ENCODE data around the gene ADAMTS6.

Gene ADAMTS6

DNA sequence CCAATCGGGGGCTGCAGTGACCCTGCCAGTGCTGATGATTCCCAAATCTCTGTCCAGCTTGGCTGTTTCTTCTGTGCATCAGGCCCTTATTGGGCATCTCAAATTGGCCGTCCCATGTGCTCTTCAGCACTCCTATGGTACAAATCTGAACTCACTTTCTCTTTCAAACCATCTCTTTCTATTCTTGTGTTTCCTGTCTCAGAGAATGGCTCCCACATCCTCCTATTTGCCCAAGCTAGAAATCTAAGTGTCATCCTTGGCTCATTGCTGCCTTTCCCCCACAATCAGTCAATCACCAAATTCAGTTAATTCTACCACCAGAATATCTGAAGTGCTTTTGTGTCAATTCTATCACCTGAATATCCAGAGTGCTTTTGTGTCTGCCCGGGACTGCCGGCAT is 376.4 kb downstream of the ADAMTS6 start:
- Histone ChIP-seq H3K27ac (ENCODE audit: low read length) (no peak overlapping the region), H3K9me3 (ENCODE audit: insufficient read depth, low read length, severe bottlenecking) (no peaks in the 10 kb centered on the region), H2AFZ (ENCODE audit: low read depth, low read length) (0 out of 2 replicates have a peak overlapping the region, but pooled peaks have one; percentile 29), H3K79me2 (ENCODE audit: insufficient read depth, low read length) (no peaks in the 10 kb centered on the region), H3K4me1 (ENCODE audit: insufficient read depth, low read length) (no peaks in the 10 kb centered on the region), H3K9ac (ENCODE audit: low read depth, low read length) (no peak overlapping the region), H3K4me3 (ENCODE audit: low read depth in 1 of 2, low read length in 2 of 2) (no peak overlapping the region), H3K27me3 (ENCODE audit: insufficient read depth, low read length, poor library complexity) (no peaks in the 10 kb centered on the region), H3K4me2 (ENCODE audit: insufficient read depth, low read length) (no peak overlapping the region), H3K36me3 (ENCODE audit: insufficient read depth, low read length) (no peaks in the 10 kb centered on the region), H4K20me1 (ENCODE audit: insufficient read depth, low read length) (no peaks in the 10 kb centered on the region)
- no peak for DNase-seq
- TF ChIP-seq EZH2 (IDR thresholded peaks at IDR 0.05; ENCODE audit: borderline replicate concordance, low read depth, low read length, severe bottlenecking), result no peak
- TF ChIP-seq, protein P1, sequence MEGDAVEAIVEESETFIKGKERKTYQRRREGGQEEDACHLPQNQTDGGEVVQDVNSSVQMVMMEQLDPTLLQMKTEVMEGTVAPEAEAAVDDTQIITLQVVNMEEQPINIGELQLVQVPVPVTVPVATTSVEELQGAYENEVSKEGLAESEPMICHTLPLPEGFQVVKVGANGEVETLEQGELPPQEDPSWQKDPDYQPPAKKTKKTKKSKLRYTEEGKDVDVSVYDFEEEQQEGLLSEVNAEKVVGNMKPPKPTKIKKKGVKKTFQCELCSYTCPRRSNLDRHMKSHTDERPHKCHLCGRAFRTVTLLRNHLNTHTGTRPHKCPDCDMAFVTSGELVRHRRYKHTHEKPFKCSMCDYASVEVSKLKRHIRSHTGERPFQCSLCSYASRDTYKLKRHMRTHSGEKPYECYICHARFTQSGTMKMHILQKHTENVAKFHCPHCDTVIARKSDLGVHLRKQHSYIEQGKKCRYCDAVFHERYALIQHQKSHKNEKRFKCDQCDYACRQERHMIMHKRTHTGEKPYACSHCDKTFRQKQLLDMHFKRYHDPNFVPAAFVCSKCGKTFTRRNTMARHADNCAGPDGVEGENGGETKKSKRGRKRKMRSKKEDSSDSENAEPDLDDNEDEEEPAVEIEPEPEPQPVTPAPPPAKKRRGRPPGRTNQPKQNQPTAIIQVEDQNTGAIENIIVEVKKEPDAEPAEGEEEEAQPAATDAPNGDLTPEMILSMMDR (IDR thresholded peaks at IDR 0.05; ENCODE audit: borderline replicate concordance, extremely low read depth, low read length, poor library complexity, severe bottlenecking), result no peak
- ATAC-seq (ENCODE audit: insufficient read depth, low read depth), result peak; percentile 54; the same call in 1 of the 3 replicates

DNA sequence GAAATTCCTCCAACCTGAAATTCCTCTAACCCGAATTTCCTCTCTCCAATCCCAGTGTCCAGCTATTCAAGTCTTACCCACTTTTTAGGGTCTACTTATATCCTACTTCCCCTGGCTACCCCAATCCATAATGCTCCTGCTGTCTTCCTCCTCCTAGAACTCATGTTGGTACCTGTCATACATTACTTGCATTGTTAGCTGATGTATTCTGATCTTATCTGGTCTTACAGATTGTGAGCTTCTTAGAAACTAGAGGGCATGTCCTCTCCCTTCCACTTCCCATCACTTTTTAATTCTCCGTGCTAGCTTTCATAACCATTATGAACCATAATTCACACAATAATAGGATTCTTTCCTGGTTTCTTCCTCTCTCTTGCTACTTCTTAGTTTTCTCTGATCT is 376.9 kb downstream of the ADAMTS6 start:
- H3K4me2 ChIP-seq (ENCODE audit: insufficient read depth, low read length), result no peak overlapping the region

DNA sequence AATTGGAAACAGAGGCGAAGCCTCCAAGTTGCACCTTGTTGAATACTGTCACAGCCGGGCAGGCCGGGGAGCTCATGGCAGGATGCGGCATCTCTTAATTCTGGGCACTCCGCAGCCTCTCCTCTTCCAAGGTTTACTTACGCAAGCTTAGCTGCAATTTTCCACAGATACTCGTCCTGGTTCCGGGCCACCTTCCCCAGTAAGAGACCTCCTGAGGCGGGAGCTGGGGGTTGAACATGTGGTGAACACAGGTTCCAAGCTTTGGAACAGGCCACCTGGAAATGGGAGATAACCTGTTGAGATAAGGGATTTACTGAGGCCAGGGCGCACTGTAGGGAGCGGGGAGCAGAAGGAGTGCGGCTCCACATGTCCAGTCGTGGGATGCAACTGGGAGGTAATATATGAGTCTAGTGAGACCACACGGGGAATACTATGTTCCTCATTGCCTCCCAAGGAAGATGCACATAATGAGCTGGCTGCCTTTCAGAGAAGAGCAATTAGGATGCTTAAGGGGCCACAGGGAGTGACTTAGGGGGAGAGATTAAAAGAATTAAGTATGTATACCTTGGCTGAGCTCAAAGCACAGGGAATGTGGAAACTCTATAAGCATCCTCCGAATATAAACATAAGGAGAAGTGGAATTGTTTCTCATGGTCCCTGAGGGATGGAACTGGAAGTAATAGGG is 377.8 kb downstream of the ADAMTS6 start:
- H3K9ac ChIP-seq (ENCODE audit: low read depth, low read length), result no peak overlapping the region
- H3K4me1 ChIP-seq (ENCODE audit: insufficient read depth, low read length), result no peaks in the 10 kb centered on the region
- no peaks in the 10 kb centered on the region for H3K9me3 ChIP-seq (ENCODE audit: insufficient read depth, low read length, severe bottlenecking)
- H3K27me3 ChIP-seq (ENCODE audit: insufficient read depth, low read length, poor library complexity), result no peaks in the 10 kb centered on the region
- TF ChIP-seq, protein P1 (IDR thresholded peaks at IDR 0.05; ENCODE audit: borderline replicate concordance, extremely low read depth, low read length, poor library complexity, severe bottlenecking), result no peak
- TF ChIP-seq EZH2 (IDR thresholded peaks at IDR 0.05; ENCODE audit: borderline replicate concordance, low read depth, low read length, severe bottlenecking), result no peak
- no peaks in the 10 kb centered on the region for H3K79me2 ChIP-seq (ENCODE audit: insufficient read depth, low read length)
- no peak overlapping the region for H3K4me2 ChIP-seq (ENCODE audit: insufficient read depth, low read length)
- ATAC-seq (ENCODE audit: insufficient read depth, low read depth) (no peak), DNase-seq (no peak)
- no peak overlapping the region for H3K4me3 ChIP-seq (ENCODE audit: low read depth in 1 of 2, low read length in 2 of 2)
- no peak overlapping the region for H2AFZ ChIP-seq (ENCODE audit: low read depth, low read length)
- H3K27ac ChIP-seq (ENCODE audit: low read length), result no peak overlapping the region
- no peaks in the 10 kb centered on the region for H3K36me3 ChIP-seq (ENCODE audit: insufficient read depth, low read length)
- no peaks in the 10 kb centered on the region for H4K20me1 ChIP-seq (ENCODE audit: insufficient read depth, low read length)

More for the DNA sequence above, 376.9 kb downstream of the ADAMTS6 start:
- Histone ChIP-seq H3K9me3 (ENCODE audit: insufficient read depth, low read length, severe bottlenecking) (no peaks in the 10 kb centered on the region), H3K36me3 (ENCODE audit: insufficient read depth, low read length) (no peaks in the 10 kb centered on the region), H3K27ac (ENCODE audit: low read length) (no peak overlapping the region), H3K4me1 (ENCODE audit: insufficient read depth, low read length) (no peaks in the 10 kb centered on the region), H3K27me3 (ENCODE audit: insufficient read depth, low read length, poor library complexity) (no peaks in the 10 kb centered on the region), H3K4me3 (ENCODE audit: low read depth in 1 of 2, low read length in 2 of 2) (no peak overlapping the region), H3K9ac (ENCODE audit: low read depth, low read length) (no peak overlapping the region), H3K79me2 (ENCODE audit: insufficient read depth, low read length) (no peaks in the 10 kb centered on the region), H4K20me1 (ENCODE audit: insufficient read depth, low read length) (no peaks in the 10 kb centered on the region), H2AFZ (ENCODE audit: low read depth, low read length) (no peak overlapping the region)
- ATAC-seq (ENCODE audit: insufficient read depth, low read depth) (no peak), DNase-seq (no peak)
- no peak for TF ChIP-seq EZH2 (IDR thresholded peaks at IDR 0.05; ENCODE audit: borderline replicate concordance, low read depth, low read length, severe bottlenecking)
- TF ChIP-seq, protein P1 (IDR thresholded peaks at IDR 0.05; ENCODE audit: borderline replicate concordance, extremely low read depth, low read length, poor library complexity, severe bottlenecking), result no peak
